ENCODE data around the gene TAF10. TPM values are rescaled to one million over a fixed set of nuclear protein-coding genes. Genes with fewer than 3 reads are reported as not detected.

Gene TAF10
- total RNA-seq, 1 donor from 2014 or later: 87.8 TPM

- no peak for DNase-seq
- no peaks in the 10 kb centered on the region for H3K9me3 ChIP-seq
- H3K36me3 ChIP-seq: no peaks in the 10 kb centered on the region
- intact Hi-C loops (cut with DNase I): no loop called here
- TF ChIP-seq CTCF (IDR thresholded peaks at IDR 0.05): no peak
- no peak for ATAC-seq
- peaks cover 5% of the 10 kb centered on the region for H3K4me1 ChIP-seq
- no peaks in the 10 kb centered on the region for H3K27me3 ChIP-seq
- H3K27ac ChIP-seq: no peak overlapping the region
- no peak overlapping the region for H3K4me3 ChIP-seq
Observed at GRCh38 chr11:6622261-6623171, 10.5 kb upstream of the TAF10 start.

GRCh38 chr11:6621711-6622211 is 9.7 kb upstream of the TAF10 start:
- Histone ChIP-seq H3K9me3 (no peaks in the 10 kb centered on the region), H3K4me3 (no peak overlapping the region), H3K36me3 (peaks cover 3% of the 10 kb centered on the region), H3K4me1 (peaks cover 9% of the 10 kb centered on the region), H3K27me3 (no peaks in the 10 kb centered on the region), H3K27ac (no peak overlapping the region)
- DNase-seq (no peak), ATAC-seq (no peak)
- no peak for TF ChIP-seq CTCF (IDR thresholded peaks at IDR 0.05)
- intact Hi-C loops (cut with DNase I): no loop called here

- ATAC-seq (no peak), DNase-seq (no peak)
- Histone ChIP-seq H3K27me3 (no peaks in the 10 kb centered on the region), H3K4me3 (no peak overlapping the region), H3K27ac (no peak overlapping the region), H3K9me3 (no peaks in the 10 kb centered on the region), H3K36me3 (peaks cover 14% of the 10 kb centered on the region), H3K4me1 (peaks cover 9% of the 10 kb centered on the region)
- intact Hi-C loops (cut with DNase I): no loop called here
- no peak for TF ChIP-seq CTCF (IDR thresholded peaks at IDR 0.05)
Observed at GRCh38 chr11:6620636-6621035, 8.6 kb upstream of the TAF10 start.

- H3K9me3 ChIP-seq: no peaks in the 10 kb centered on the region
- DNase-seq: peak; percentile 90
- H3K36me3 ChIP-seq: peaks cover 27% of the 10 kb centered on the region
- peak; percentile 95 for ATAC-seq
- peak within 1 kb of the TSS; percentile 78 for H3K4me3 ChIP-seq
- no peaks in the 10 kb centered on the region for H3K27me3 ChIP-seq
- H3K27ac ChIP-seq: peak within 1 kb of the TSS; percentile 87
- TF ChIP-seq CTCF (IDR thresholded peaks at IDR 0.05): no peak
- H3K4me1 ChIP-seq: peaks cover 9% of the 10 kb centered on the region
- intact Hi-C loops (cut with DNase I): no loop called here
Observed at GRCh38 chr11:6619004-6619745, 7.2 kb upstream of the TAF10 start, which contains the start of gene TPP1. TSS of gene TPP1 (minus strand) at chr11:6619422. CDS start at chr11:6619400, 22 bp downstream.

GRCh38 chr11:6618117-6619003 is 6.3 kb upstream of the TAF10 start:
- no peak for TF ChIP-seq CTCF (IDR thresholded peaks at IDR 0.05)
- H3K4me3 ChIP-seq: peak overlapping the region; percentile 78
- DNase-seq: peak; percentile 65
- intact Hi-C loops (cut with DNase I): no loop called here
- H3K27ac ChIP-seq: peak overlapping the region; percentile 87
- ATAC-seq: peak; percentile 33
- no peaks in the 10 kb centered on the region for H3K27me3 ChIP-seq
- H3K9me3 ChIP-seq: no peaks in the 10 kb centered on the region
- peaks cover 9% of the 10 kb centered on the region for H3K4me1 ChIP-seq
- peaks cover 30% of the 10 kb centered on the region for H3K36me3 ChIP-seq

All from upper lobe of right lung (tissue), 1 donor.